Neural progenitor cell (in vitro differentiated cells): ENCODE data around the gene PTPRK. TPM values are rescaled to one million over a fixed set of nuclear protein-coding genes. Genes with fewer than 3 reads are reported as not detected.

Experiments used
- DNase-seq: peaks from one replicate; pipeline ENCODE4 v3.0.0-alpha.2; 2016; ENCODE audit warnings: low spot score
- H2AFZ ChIP-seq: fragments of 200-600 bp; sonication (generic); replicated peaks from 2 replicates; pipeline ENCODE4 v1.6.1; 2016; ENCODE audit warnings: antibody characterized with exemption
- H3F3A ChIP-seq: fragments of 200-600 bp; sonication (generic); 2 replicates; pipeline ENCODE4 v1.6.1; 2016; ENCODE audit warnings: antibody characterized with exemption, low read depth
- H3K27ac ChIP-seq: fragments of 200-600 bp; sonication (generic); 2 replicates; pipeline ENCODE4 v1.5.1; 2016; ENCODE audit warnings: mild to moderate bottlenecking
- H3K27me3 ChIP-seq: fragments of 200-600 bp; sonication (generic); 2 replicates; pipeline ENCODE4 v1.6.1; 2016; ENCODE audit warnings: mild to moderate bottlenecking, moderate library complexity
- H3K36me3 ChIP-seq: fragments of 200-600 bp; sonication (generic); 2 replicates; pipeline ENCODE4 v1.5.1; 2016
- H3K4me1 ChIP-seq: fragments of 200-600 bp; sonication (generic); 2 replicates; pipeline ENCODE4 v1.6.1; 2016; ENCODE audit warnings: mixed run types
- H3K4me2 ChIP-seq: fragments of 200-600 bp; sonication (generic); 2 replicates; pipeline ENCODE4 v1.6.1; 2016
- H3K4me3 ChIP-seq: fragments of 200-600 bp; sonication (generic); 2 replicates; pipeline ENCODE4 v1.5.1; 2016
- H3K79me2 ChIP-seq: fragments of 200-600 bp; sonication (generic); 2 replicates; pipeline ENCODE4 v1.6.1; 2016; ENCODE audit warnings: low read depth
- H3K9ac ChIP-seq: fragments of 200-600 bp; sonication (generic); 2 replicates; pipeline ENCODE4 v1.6.1; 2016
- H3K9me3 ChIP-seq: fragments of 200-600 bp; sonication (generic); 2 replicates; pipeline ENCODE4 v1.5.1; 2016; ENCODE audit warnings: low read depth
- H4K20me1 ChIP-seq: fragments of 200-600 bp; sonication (generic); 2 replicates; pipeline ENCODE4 v1.6.1; 2016; ENCODE audit warnings: low read depth
- H3K27ac Mint-ChIP-seq: 3 replicates; pipeline ENCODE4 v1.8.0; 2021; ENCODE audit warnings: mixed read lengths
- H3K27me3 Mint-ChIP-seq: 2 replicates; pipeline ENCODE4 v1.8.0; 2022; ENCODE audit warnings: low read depth, mild to moderate bottlenecking, inconsistent platforms, moderate library complexity, mixed read lengths; ENCODE audit not compliant: insufficient read depth
- H3K36me3 Mint-ChIP-seq: 3 replicates; pipeline ENCODE4 v1.8.0; 2021; ENCODE audit warnings: mixed read lengths
- H3K4me1 Mint-ChIP-seq: 3 replicates; pipeline ENCODE4 v1.8.0; 2021; ENCODE audit warnings: mixed read lengths
- H3K4me3 Mint-ChIP-seq: 3 replicates; pipeline ENCODE4 v1.8.0; 2021; ENCODE audit warnings: mild to moderate bottlenecking, moderate library complexity, mixed read lengths
- H3K9me3 Mint-ChIP-seq: 3 replicates; pipeline ENCODE4 v1.8.0; 2020; ENCODE audit warnings: mixed read lengths
- CTCF ChIP-seq: fragments of 200-600 bp; sonication (generic); IDR thresholded peaks from 2 replicates; pipeline ENCODE4 v1.5.1; 2017; ENCODE audit warnings: antibody characterized with exemption, mild to moderate bottlenecking
- EZH2 ChIP-seq: fragments of 200-600 bp; sonication (generic); IDR thresholded peaks from 2 replicates; pipeline ENCODE4 v1.6.1; 2017; ENCODE audit warnings: antibody characterized with exemption, mild to moderate bottlenecking, moderate library complexity
- EZH2phosphoT487 ChIP-seq: fragments of 200-600 bp; sonication (generic); IDR thresholded peaks from 2 replicates; pipeline ENCODE4 v1.6.1; 2017; ENCODE audit warnings: antibody characterized with exemption
- total RNA-seq: library from RNA; depleted of rRNA; stranded (reverse); fragments of >200 nt; gene quantifications from 2 replicates; pipeline ENCODE4 v1.2.3, GENCODE V29; 2015; ENCODE audit warnings: low replicate concordance

Gene PTPRK
- total RNA-seq, 1 donor from 2014 or later: 35.0 TPM

- no peaks in the 10 kb centered on the region for H4K20me1 ChIP-seq
- Mint-ChIP-seq H3K9me3 (no peaks in the 10 kb centered on the region), H3K36me3 (no peaks in the 10 kb centered on the region), H3K4me3 (no peak overlapping the region), H3K27ac (no peak overlapping the region), H3K4me1 (no peaks in the 10 kb centered on the region), H3K27me3 (no peaks in the 10 kb centered on the region)
- DNase-seq: no peak
- no peaks in the 10 kb centered on the region for H3K36me3 ChIP-seq
- no peaks in the 10 kb centered on the region for H3K27me3 ChIP-seq
- no peak overlapping the region for H3K4me2 ChIP-seq
- no peak overlapping the region for H3K27ac ChIP-seq
- TF ChIP-seq EZH2phosphoT487 (no peak), CTCF (no peak), EZH2 (no peak)
- H3K4me3 ChIP-seq: no peak overlapping the region
- no peaks in the 10 kb centered on the region for H3K9me3 ChIP-seq
- no peaks in the 10 kb centered on the region for H3F3A ChIP-seq
- no peak overlapping the region for H3K9ac ChIP-seq
- no peak overlapping the region for H2AFZ ChIP-seq
- H3K4me1 ChIP-seq: no peaks in the 10 kb centered on the region
- H3K79me2 ChIP-seq: no peaks in the 10 kb centered on the region
Observed at GRCh38 chr6:128164254-128164653, 356.1 kb downstream of the PTPRK start.

- Histone ChIP-seq H3K36me3 (no peaks in the 10 kb centered on the region), H2AFZ (no peak overlapping the region), H3K27me3 (no peaks in the 10 kb centered on the region), H3K4me3 (no peak overlapping the region), H3K4me1 (no peaks in the 10 kb centered on the region), H3K9me3 (no peaks in the 10 kb centered on the region), H3K4me2 (no peak overlapping the region), H3K79me2 (no peaks in the 10 kb centered on the region), H3K27ac (no peak overlapping the region), H4K20me1 (no peaks in the 10 kb centered on the region), H3K9ac (no peak overlapping the region), H3F3A (no peaks in the 10 kb centered on the region)
- no peak overlapping the region for H3K27ac Mint-ChIP-seq
- no peaks in the 10 kb centered on the region for H3K9me3 Mint-ChIP-seq
- no peak overlapping the region for H3K4me3 Mint-ChIP-seq
- TF ChIP-seq CTCF (no peak), EZH2phosphoT487 (no peak), EZH2 (no peak)
- no peaks in the 10 kb centered on the region for H3K27me3 Mint-ChIP-seq
- no peaks in the 10 kb centered on the region for H3K36me3 Mint-ChIP-seq
- no peak for DNase-seq
- no peaks in the 10 kb centered on the region for H3K4me1 Mint-ChIP-seq
Observed at GRCh38 chr6:128162423-128162822, 358.0 kb downstream of the PTPRK start.

GRCh38 chr6:128161839-128162238, 358.6 kb downstream of the PTPRK start:
- no peak overlapping the region for H3K27ac ChIP-seq
- H3K27me3 Mint-ChIP-seq: no peaks in the 10 kb centered on the region
- no peak overlapping the region for H3K4me3 Mint-ChIP-seq
- no peaks in the 10 kb centered on the region for H3K27me3 ChIP-seq
- no peak overlapping the region for H2AFZ ChIP-seq
- no peaks in the 10 kb centered on the region for H3K9me3 ChIP-seq
- TF ChIP-seq EZH2phosphoT487 (no peak), CTCF (no peak), EZH2 (no peak)
- no peaks in the 10 kb centered on the region for H3K79me2 ChIP-seq
- H3K4me1 Mint-ChIP-seq: no peaks in the 10 kb centered on the region
- no peaks in the 10 kb centered on the region for H3K36me3 ChIP-seq
- H3K36me3 Mint-ChIP-seq: no peaks in the 10 kb centered on the region
- H3K9me3 Mint-ChIP-seq: no peaks in the 10 kb centered on the region
- H3K4me1 ChIP-seq: no peaks in the 10 kb centered on the region
- H3K4me2 ChIP-seq: no peak overlapping the region
- H3K4me3 ChIP-seq: no peak overlapping the region
- H3F3A ChIP-seq: no peaks in the 10 kb centered on the region
- H3K27ac Mint-ChIP-seq: no peak overlapping the region
- H4K20me1 ChIP-seq: no peaks in the 10 kb centered on the region
- DNase-seq: no peak
- no peak overlapping the region for H3K9ac ChIP-seq
